Measurements from ENCODE around the gene GABRR2.
A peak's percentile ranks its signal among the peaks of the same experiment; 100 is the strongest.

The GABRR2 gene

GRCh38 chr6:89290401-89291155 is 24.5 kb downstream of the GABRR2 start:
- no peak for DNase-seq

- DNase-seq = no peak
Observed at GRCh38 chr6:89289710-89290109, 25.4 kb downstream of the GABRR2 start.

GRCh38 chr6:89287351-89288028 is 27.6 kb downstream of the GABRR2 start:
- no peak for DNase-seq

- DNase-seq = no peak
Observed at GRCh38 chr6:89286516-89286915, 28.6 kb downstream of the GABRR2 start.

DNA sequence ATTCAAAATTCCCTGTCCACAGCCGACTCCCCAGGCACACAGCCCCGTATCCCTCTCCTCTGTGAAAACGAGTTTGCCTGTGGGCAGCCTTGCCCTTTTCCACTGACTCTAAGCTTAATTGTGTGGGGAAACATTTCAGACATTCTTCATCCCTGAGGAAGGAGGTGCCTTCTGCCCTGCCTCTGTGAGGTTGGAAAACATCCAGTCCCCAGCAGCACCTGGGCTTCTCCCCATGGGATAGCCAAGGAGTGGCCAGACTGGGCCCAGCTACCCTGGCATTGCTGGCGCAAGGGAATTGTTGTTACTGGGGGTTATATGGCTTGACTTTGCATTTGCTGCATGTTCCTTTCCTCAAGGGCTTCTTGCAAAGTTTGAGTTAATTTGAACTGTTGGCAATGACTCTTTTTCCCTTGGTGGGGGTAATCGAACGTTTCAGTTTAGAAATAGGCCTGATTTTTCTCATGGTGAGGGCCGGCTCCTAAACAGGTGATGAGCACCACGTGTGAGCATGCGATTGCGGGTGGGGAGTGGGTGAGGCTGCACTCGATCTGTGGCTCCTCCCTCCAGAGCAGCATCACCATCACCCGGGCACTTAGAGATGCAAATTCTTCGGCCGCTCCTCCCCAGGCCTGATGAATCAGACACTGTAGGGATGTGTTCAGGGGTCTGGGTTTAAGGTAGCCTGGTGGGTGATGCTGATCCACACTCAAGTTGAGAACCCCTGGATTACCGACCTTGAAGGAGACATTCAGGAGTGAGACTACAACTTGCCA is 29.9 kb downstream of the GABRR2 start:
- DNase-seq = no peak

GRCh38 chr6:89284081-89284480 is 31.0 kb downstream of the GABRR2 start:
- DNase-seq = no peak

- DNase-seq = no peak
Observed at GRCh38 chr6:89282749-89283148, 32.4 kb downstream of the GABRR2 start.

GRCh38 chr6:89281779-89282246 is 33.3 kb downstream of the GABRR2 start:
- DNase-seq = peak; percentile 32

- DNase-seq = no peak
Observed at GRCh38 chr6:89278956-89279355, 36.1 kb downstream of the GABRR2 start.

DNA sequence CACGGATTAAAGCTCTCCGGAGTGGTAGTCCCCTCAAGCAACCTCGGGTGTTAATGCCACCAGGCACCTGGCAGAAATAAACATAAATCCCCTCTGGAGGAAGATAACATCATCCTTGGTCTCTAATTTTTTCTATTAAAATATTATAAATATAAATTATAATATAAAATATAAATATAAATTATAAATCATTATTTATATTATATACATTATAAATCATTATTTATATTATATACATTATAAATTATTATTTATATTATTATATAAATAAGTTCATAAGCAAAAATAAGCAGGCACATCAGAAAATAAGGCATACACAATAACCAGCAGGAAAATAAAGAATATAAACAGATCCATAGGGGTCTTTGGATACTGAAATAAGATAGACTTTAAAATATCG is 39.2 kb downstream of the GABRR2 start:
- no peak for DNase-seq

- no peak for DNase-seq
Observed at GRCh38 chr6:89273816-89274215, 41.3 kb downstream of the GABRR2 start.

- DNase-seq = no peak
Observed at GRCh38 chr6:89272596-89272995, 42.5 kb downstream of the GABRR2 start.

DNA sequence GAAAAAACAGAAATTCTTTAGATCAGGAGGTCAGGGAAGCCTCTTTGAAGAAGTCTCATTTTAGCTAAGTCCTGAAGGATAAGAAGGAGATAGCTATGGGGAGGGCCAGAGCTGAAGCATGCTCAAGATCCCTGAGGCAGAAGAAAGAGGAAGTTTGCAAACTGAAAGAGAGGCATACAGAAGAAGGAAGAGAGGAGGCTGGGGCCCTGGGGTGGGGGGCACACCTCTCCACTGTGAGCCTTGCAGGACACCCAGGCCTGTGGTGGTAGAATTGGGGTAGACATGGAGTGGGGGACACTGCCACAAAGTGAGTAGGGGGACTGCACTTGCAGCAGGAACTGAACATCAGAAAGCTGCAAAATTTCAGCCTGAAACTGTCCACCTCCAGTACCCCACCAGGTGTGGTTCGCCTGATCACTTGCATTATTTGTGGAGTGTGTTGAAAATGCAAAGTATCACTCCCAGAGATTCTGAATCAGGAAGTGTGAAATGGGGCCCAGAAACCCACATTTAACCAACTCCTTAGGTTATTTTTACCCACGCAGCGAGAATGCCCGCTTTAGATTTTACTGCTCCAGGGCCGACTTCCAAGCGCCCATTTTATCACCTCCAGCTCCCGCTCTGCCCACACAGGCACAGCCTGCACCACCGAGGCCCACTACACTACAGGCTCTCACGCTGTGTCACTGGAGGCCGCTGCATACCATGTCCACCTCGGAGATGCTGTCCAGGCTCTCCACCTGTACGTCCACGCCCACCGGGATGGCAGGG is 44.0 kb downstream of the GABRR2 start:
- no peak for DNase-seq

- no peak for DNase-seq
Observed at GRCh38 chr6:89269981-89270380, 45.1 kb downstream of the GABRR2 start.

- DNase-seq = no peak
Observed at GRCh38 chr6:89269252-89269651, 45.8 kb downstream of the GABRR2 start.

- DNase-seq = no peak
Observed at GRCh38 chr6:89268776-89269175, 46.3 kb downstream of the GABRR2 start.

- no peak for DNase-seq
Observed at GRCh38 chr6:89267918-89268317, 47.2 kb downstream of the GABRR2 start.

DNA sequence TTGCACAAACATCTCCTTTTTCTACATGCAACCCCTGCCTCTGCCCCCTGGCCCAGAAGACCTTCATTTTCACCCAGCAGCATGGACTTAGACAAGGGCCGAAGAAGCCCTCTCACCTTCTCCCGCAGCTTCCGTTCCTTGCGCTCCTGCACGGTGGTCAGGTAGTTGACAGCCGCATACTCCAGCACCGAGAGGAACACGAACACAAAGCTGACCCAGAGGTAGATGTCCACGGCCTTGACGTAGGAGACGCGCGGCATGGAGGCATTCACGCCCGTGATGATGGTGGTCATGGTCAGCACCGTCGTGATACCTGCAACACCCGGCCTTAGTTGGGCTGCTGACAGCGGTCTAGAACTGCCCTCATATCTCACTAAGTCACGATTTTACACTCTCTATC is 50.8 kb downstream of the GABRR2 start:
- DNase-seq = no peak

DNA sequence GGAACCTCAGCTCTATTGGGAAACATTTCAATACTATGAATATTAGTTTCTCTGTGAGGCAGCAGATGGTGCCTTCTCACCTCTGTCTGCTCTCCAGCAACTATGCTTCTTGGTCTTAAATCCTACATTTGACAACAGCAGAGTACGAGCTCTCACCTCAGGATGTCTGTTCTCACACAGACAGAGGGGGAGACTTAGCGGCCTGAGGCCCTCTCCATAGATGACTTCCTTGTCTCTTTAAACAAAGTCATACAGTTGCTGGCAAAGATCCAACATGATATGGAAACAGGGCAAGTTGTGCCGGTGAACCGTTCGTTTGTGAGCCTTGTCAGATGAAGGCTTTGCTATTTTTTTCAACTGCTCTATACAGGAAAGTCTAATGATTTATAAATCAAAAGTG is 54.3 kb downstream of the GABRR2 start:
- DNase-seq = no peak

- DNase-seq = no peak
Observed at GRCh38 chr6:89260310-89260709, 54.8 kb downstream of the GABRR2 start.

GRCh38 chr6:89258912-89259311 is 56.2 kb downstream of the GABRR2 start:
- DNase-seq = no peak

GRCh38 chr6:89257781-89258180 is 57.3 kb downstream of the GABRR2 start:
- DNase-seq = no peak

GRCh38 chr6:89257346-89257745 is 57.8 kb downstream of the GABRR2 start:
- DNase-seq = no peak
